GM21367 (cell line): Measurements from ENCODE around the gene C12orf56.
A peak's percentile ranks its signal among the peaks of the same experiment; 100 is the strongest.
"Not testable (repeated sequence)": the region's sequence is repeated elsewhere in the genome, so short reads cannot be mapped to it uniquely, and the experiment has no call there.

Experiments used
- ATAC-seq: cut with Tn5 transposase; IDR thresholded peaks from one replicate; pipeline ENCODE4 v1.9.1; 2021; ENCODE audit not compliant: unreplicated experiment

C12orf56 gene

GRCh38 chr12:64240781-64241180 lies 149.8 kb downstream of the C12orf56 start:
- no peak for ATAC-seq

GRCh38 chr12:64237382-64237781 lies 153.2 kb downstream of the C12orf56 start:
- ATAC-seq: no peak

GRCh38 chr12:64236549-64236948 lies 154.0 kb downstream of the C12orf56 start:
- ATAC-seq: no peak

- no peak for ATAC-seq
Observed at GRCh38 chr12:64232196-64232595, 158.4 kb downstream of the C12orf56 start.

GRCh38 chr12:64229796-64230195 lies 160.8 kb downstream of the C12orf56 start:
- no peak for ATAC-seq

- no peak for ATAC-seq
Observed at GRCh38 chr12:64229240-64229639, 161.3 kb downstream of the C12orf56 start.

- ATAC-seq: no peak
Observed at GRCh38 chr12:64225626-64226025, 164.9 kb downstream of the C12orf56 start.

- ATAC-seq: peak; percentile 90
Observed at GRCh38 chr12:64222009-64222765, 168.4 kb downstream of the C12orf56 start, which contains the start of gene KICS2. Gene KICS2, minus strand, starts transcription at chr12:64222296. Its CDS starts 59 bp downstream, at chr12:64222237.

- ATAC-seq: peak; percentile 26
Observed at GRCh38 chr12:64221651-64222008, 168.9 kb downstream of the C12orf56 start.

GRCh38 chr12:64220046-64220445 lies 170.5 kb downstream of the C12orf56 start:
- no peak for ATAC-seq

GRCh38 chr12:64219145-64219544 lies 171.4 kb downstream of the C12orf56 start:
- no peak for ATAC-seq

GRCh38 chr12:64218597-64218996 lies 172.0 kb downstream of the C12orf56 start:
- ATAC-seq: peak; percentile 27

GRCh38 chr12:64217643-64218042 lies 172.9 kb downstream of the C12orf56 start:
- not testable (repeated sequence) for ATAC-seq

- ATAC-seq: no peak
Observed at GRCh38 chr12:64216239-64216638, 174.3 kb downstream of the C12orf56 start.
